Measurements from ENCODE around the gene ZNF862. TPM values are rescaled to one million over a fixed set of nuclear protein-coding genes. Genes with fewer than 3 reads are reported as not detected.
A peak's percentile ranks its signal among the peaks of the same experiment; 100 is the strongest.

The ZNF862 gene
- total and polyA plus RNA-seq, 2 of the 13 experiments (the other 11 are each of a cell fraction or from before 2014, with no cell fraction given) = 0.89 to 2.0 TPM

GRCh38 chr7:149873970-149874643, 35.9 kb downstream of the ZNF862 start (continued):
- 0 out of 2 replicates have a peak, but pooled peaks have one; percentile 30 for TF ChIP-seq SALL1 (CRISPR knock-in tag; IDR thresholded peaks at IDR 0.05)
- no peak for TF ChIP-seq U2AF1 (optimal IDR thresholded peaks at IDR 0.05; ENCODE audit: low read depth, low read length)
- TF ChIP-seq MAFK (conservative IDR thresholded peaks at IDR 0.05 in 1 of 2, IDR thresholded peaks at IDR 0.05 in 1 of 2; ENCODE audit: low read length in 2 of 2) = no peak
- no peak for TF ChIP-seq ZNF329 (CRISPR knock-in tag; IDR thresholded peaks at IDR 0.05; ENCODE audit: low read depth)
- no peak for TF ChIP-seq SAP130 (CRISPR knock-in tag; IDR thresholded peaks at IDR 0.05; ENCODE audit: low read depth)
- no peak for TF ChIP-seq MBD4 (IDR thresholded peaks at IDR 0.05; ENCODE audit: borderline replicate concordance, low read length)
- TF ChIP-seq ATF4 (CRISPR knock-in tag; IDR thresholded peaks at IDR 0.05) = no peak
- TF ChIP-seq ZNF772 (CRISPR knock-in tag; IDR thresholded peaks at IDR 0.05) = no peak
- 0 out of 2 replicates have a peak, but pooled peaks have one; percentile 19 for TF ChIP-seq KDM5A (IDR thresholded peaks at IDR 0.05; ENCODE audit: borderline replicate concordance, low read length)
- peak; percentile 15; the same call in 1 of the 2 replicates for TF ChIP-seq POLR2G (IDR thresholded peaks at IDR 0.05; ENCODE audit: low read depth, low read length)
- TF ChIP-seq CEBPG (CRISPR knock-in tag; IDR thresholded peaks at IDR 0.05) = no peak
- TF ChIP-seq AHR (CRISPR knock-in tag; IDR thresholded peaks at IDR 0.05) = 0 out of 2 replicates have a peak, but pooled peaks have one; percentile 15
- TF ChIP-seq DNMT3B (CRISPR knock-in tag; conservative IDR thresholded peaks at IDR 0.05) = no peak
- TF ChIP-seq FLYWCH1 (CRISPR knock-in tag; IDR thresholded peaks at IDR 0.05) = no peak
- no peak for TF ChIP-seq ZNF543 (CRISPR knock-in tag; IDR thresholded peaks at IDR 0.05)
- TF ChIP-seq ZNF432 (CRISPR knock-in tag; IDR thresholded peaks at IDR 0.05; ENCODE audit: borderline replicate concordance) = no peak
- TF ChIP-seq ZNF264 (CRISPR knock-in tag; IDR thresholded peaks at IDR 0.05) = no peak
- no peak for TF ChIP-seq GFI1 (CRISPR knock-in tag; IDR thresholded peaks at IDR 0.05; ENCODE audit: borderline replicate concordance)
- 0 out of 2 replicates have a peak, but pooled peaks have one; percentile 41 for TF ChIP-seq ZSCAN12 (CRISPR knock-in tag; IDR thresholded peaks at IDR 0.05)
- TF ChIP-seq SATB2 (CRISPR knock-in tag; IDR thresholded peaks at IDR 0.05) = 0 out of 2 replicates have a peak, but pooled peaks have one; percentile 71
- TF ChIP-seq SNRNP70 (IDR thresholded peaks at IDR 0.05; ENCODE audit: low read depth, low read length) = no peak
- TF ChIP-seq SKIL (CRISPR knock-in tag; IDR thresholded peaks at IDR 0.05; ENCODE audit: borderline replicate concordance) = no peak
- no peak for TF ChIP-seq ZNF33A (CRISPR knock-in tag; IDR thresholded peaks at IDR 0.05; ENCODE audit: borderline replicate concordance)
- peak in 1 of 2 experiments; percentile 60; a peak in 2 of 4 replicates for TF ChIP-seq HMGXB4 (CRISPR knock-in tag; IDR thresholded peaks at IDR 0.05; ENCODE audit: borderline replicate concordance in 1 of 2, low read depth in 1 of 2)
